Naive thymus-derived CD4-positive, alpha-beta T cell (primary cell): ENCODE results near the gene WDR31. TPM values are rescaled to one million over a fixed set of nuclear protein-coding genes. Genes with fewer than 3 reads are reported as not detected.
"Not testable (repeated sequence)": the region's sequence is repeated elsewhere in the genome, so short reads cannot be mapped to it uniquely, and the experiment has no call there.

Source experiments
- ATAC-seq: fragments of 150-1000 bp; cut with Tn5 transposase; 2 replicates; pipeline ENCODE4 v1.10.0; 2021; ENCODE audit warnings: mild to moderate bottlenecking, moderate library complexity
- CTCF ChIA-PET: fragments of 350-600 bp; sonication (Branson Sonifier 250); formaldehyde crosslinking; loops from one replicate; lab custom pipeline; 2021; ENCODE audit warnings: antibody characterized with exemption; lab: Charles Lee
- POLR2A ChIA-PET: fragments of 350-600 bp; sonication (Branson Sonifier 250); formaldehyde crosslinking; loops from one replicate; lab custom pipeline; 2021; ENCODE audit warnings: antibody characterized with exemption, inconsistent platforms; lab: Charles Lee
- DNase-seq, 9 donors: peaks; one replicate each; pipeline versions ENCODE4 v3.0.0 to v3.0.0-alpha.2; 2020 to 2022; ENCODE audit warnings: mixed read lengths in 1 of 9
- H3K27ac ChIP-seq: one replicate; pipeline ENCODE4 v1.7.0; 2013; ENCODE audit warnings: mild to moderate bottlenecking, low read depth, low read length, moderate library complexity
- H3K27me3 ChIP-seq, 2 donors: one replicate each; pipeline ENCODE4 v1.7.0; 2013; ENCODE audit warnings: low read length in 2 of 2, mild to moderate bottlenecking in 2 of 2, moderate library complexity in 2 of 2; ENCODE audit not compliant: control insufficient read depth in 2 of 2, insufficient read depth in 2 of 2
- H3K36me3 ChIP-seq, 3 experiments: 1 replicate in 2 of 3; 2 replicates in 1 of 3; pipeline ENCODE4 v1.7.0; 2013; ENCODE audit warnings: low read length in 3 of 3, mild to moderate bottlenecking in 3 of 3, moderate library complexity in 1 of 3; ENCODE audit not compliant: insufficient read depth in 3 of 3, control insufficient read depth in 2 of 3
- H3K4me1 ChIP-seq, 2 donors: one replicate each; pipeline ENCODE4 v1.7.0; 2013; ENCODE audit warnings: low read length in 2 of 2, mild to moderate bottlenecking in 2 of 2, moderate library complexity in 1 of 2; ENCODE audit not compliant: control insufficient read depth in 2 of 2, insufficient read depth in 2 of 2
- H3K4me3 ChIP-seq: 2 replicates; pipeline ENCODE4 v1.7.0; 2013; ENCODE audit warnings: mild to moderate bottlenecking, low read length
- H3K9me3 ChIP-seq, 3 experiments: 1 replicate in 2 of 3; 2 replicates in 1 of 3; pipeline ENCODE4 v1.7.0; 2013; ENCODE audit warnings: low read length in 3 of 3; ENCODE audit not compliant: control insufficient read depth in 2 of 3
- H3K27ac Mint-ChIP-seq, 9 donors: one replicate each; pipeline ENCODE4 v1.8.0; 2020 to 2022; ENCODE audit warnings: mixed read lengths in 9 of 9, mild to moderate bottlenecking in 8 of 9, moderate library complexity in 5 of 9, inconsistent platforms in 2 of 9
- H3K27me3 Mint-ChIP-seq, 5 donors: one replicate each; pipeline ENCODE4 v1.8.0; 2021 to 2022; ENCODE audit warnings: mixed read lengths in 5 of 5, mild to moderate bottlenecking in 1 of 5
- H3K36me3 Mint-ChIP-seq, 5 donors: one replicate each; pipeline ENCODE4 v1.8.0; 2020 to 2022; ENCODE audit warnings: mixed read lengths in 5 of 5, mild to moderate bottlenecking in 3 of 5, inconsistent platforms in 1 of 5
- H3K4me1 Mint-ChIP-seq, 7 donors: one replicate each; pipeline ENCODE4 v1.8.0; 2020 to 2022; ENCODE audit warnings: mixed read lengths in 7 of 7, mild to moderate bottlenecking in 3 of 7, inconsistent platforms in 1 of 7
- H3K4me3 Mint-ChIP-seq, 10 donors: one replicate each; pipeline ENCODE4 v1.8.0; 2020 to 2022; ENCODE audit warnings: mild to moderate bottlenecking in 10 of 10, mixed read lengths in 10 of 10, moderate library complexity in 6 of 10, inconsistent platforms in 2 of 10
- H3K9me3 Mint-ChIP-seq, 11 donors: one replicate each; pipeline ENCODE4 v1.8.0; 2020 to 2022; ENCODE audit warnings: mixed read lengths in 11 of 11, mild to moderate bottlenecking in 4 of 11, inconsistent platforms in 1 of 11, moderate library complexity in 1 of 11
- intact Hi-C, 2 donors: fragments of 100-400 bp; cut with micrococcal nuclease; formaldehyde crosslinking; loops; one replicate each; pipeline ENCODE4 v1.15.1; 2023
- polyA plus RNA-seq, 2 donors: library from polyadenylated mRNA; unstranded; fragments of 300-500 nt; fragmentation: Illumina TruSeq; gene quantifications; one replicate each; pipeline ENCODE4 v1.2.3, GENCODE V29; 2021
- total RNA-seq, 6 experiments: library from RNA in 5 of 6; stranded (reverse) in 5 of 6; gene quantifications; 1 replicate in 5 of 6; 2 replicates in 1 of 6; pipeline ENCODE4 v1.2.3 and lab custom pipeline; 2021 to 2026

WDR31 gene
- total and polyA plus RNA-seq, 7 experiments from 2014 or later: 0.27 to 1.7 (median 1.0) TPM

DNA sequence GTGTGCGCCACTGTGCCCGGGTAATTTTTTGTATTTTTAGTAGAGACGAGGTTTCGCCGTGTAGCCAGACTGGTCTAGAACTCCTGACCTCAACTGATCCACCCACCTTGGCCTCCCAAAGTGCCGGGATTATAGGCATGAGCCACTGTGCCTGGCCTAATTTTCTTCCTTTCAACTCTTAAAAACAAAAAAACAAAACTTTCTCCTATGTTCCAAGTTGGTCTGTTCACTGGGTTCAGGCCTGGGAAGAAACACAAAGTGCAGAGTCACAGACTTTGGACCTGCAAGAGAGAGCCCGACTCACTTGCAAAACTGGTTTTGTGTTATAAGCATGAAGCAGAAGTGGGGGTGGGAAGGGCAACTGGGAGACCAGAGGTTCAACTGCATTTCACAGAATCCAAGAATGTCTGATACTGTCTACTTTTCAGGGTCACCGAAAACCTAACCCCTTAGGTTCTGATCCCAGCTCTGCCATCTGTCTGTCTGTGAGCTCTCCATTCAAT is 41.9 kb upstream of the WDR31 start:
- H3K9me3 Mint-ChIP-seq: no peaks in the 10 kb centered on the region
- H3K4me1 Mint-ChIP-seq: peaks cover 0 to 7% (median 0%) of the 10 kb centered on the region in 7 donors
- intact Hi-C loops: no loop called here
- peaks cover 0 to 6% (median 6%) of the 10 kb centered on the region in 3 experiments for H3K36me3 ChIP-seq
- DNase-seq: no peak
- ATAC-seq: no peak
- no peaks in the 10 kb centered on the region for H3K9me3 ChIP-seq
- no peak overlapping the region for H3K27ac ChIP-seq
- no peak overlapping the region for H3K4me3 ChIP-seq
- ChIA-PET POLR2A (no interaction called here), CTCF (interaction anchor here (0.8 kb wide), 1 partner anchor 208 kb away, joined by 3 read pairs; no protein-coding TSS in a partner anchor)
- H3K36me3 Mint-ChIP-seq: peaks cover 0 to 17% (median 6%) of the 10 kb centered on the region in 5 donors
- H3K27ac Mint-ChIP-seq: peak overlapping the region in 1 of 9 donors; percentile 30
- H3K4me1 ChIP-seq: no peaks in the 10 kb centered on the region
- H3K27me3 ChIP-seq: no peaks in the 10 kb centered on the region
- peaks cover 0 to 3% (median 0%) of the 10 kb centered on the region in 5 donors for H3K27me3 Mint-ChIP-seq
- no peak overlapping the region for H3K4me3 Mint-ChIP-seq

GRCh38 chr9:113381441-113381840 is 41.4 kb upstream of the WDR31 start:
- H3K4me3 ChIP-seq, H3K4me1 Mint-ChIP-seq, H3K4me3 Mint-ChIP-seq, H3K27me3 Mint-ChIP-seq, H3K4me1 ChIP-seq, POLR2A ChIA-PET, H3K9me3 Mint-ChIP-seq, DNase-seq, ATAC-seq, H3K27ac Mint-ChIP-seq, intact Hi-C loops, H3K9me3 ChIP-seq, H3K27me3 ChIP-seq, H3K36me3 ChIP-seq, H3K27ac ChIP-seq: not testable (repeated sequence)
- CTCF ChIA-PET: interaction anchor here (0.8 kb wide), 1 partner anchor 209 kb away, joined by 3 read pairs; no protein-coding TSS in a partner anchor
- peaks cover 0 to 12% (median 2%) of the 10 kb centered on the region in 5 donors for H3K36me3 Mint-ChIP-seq

DNA sequence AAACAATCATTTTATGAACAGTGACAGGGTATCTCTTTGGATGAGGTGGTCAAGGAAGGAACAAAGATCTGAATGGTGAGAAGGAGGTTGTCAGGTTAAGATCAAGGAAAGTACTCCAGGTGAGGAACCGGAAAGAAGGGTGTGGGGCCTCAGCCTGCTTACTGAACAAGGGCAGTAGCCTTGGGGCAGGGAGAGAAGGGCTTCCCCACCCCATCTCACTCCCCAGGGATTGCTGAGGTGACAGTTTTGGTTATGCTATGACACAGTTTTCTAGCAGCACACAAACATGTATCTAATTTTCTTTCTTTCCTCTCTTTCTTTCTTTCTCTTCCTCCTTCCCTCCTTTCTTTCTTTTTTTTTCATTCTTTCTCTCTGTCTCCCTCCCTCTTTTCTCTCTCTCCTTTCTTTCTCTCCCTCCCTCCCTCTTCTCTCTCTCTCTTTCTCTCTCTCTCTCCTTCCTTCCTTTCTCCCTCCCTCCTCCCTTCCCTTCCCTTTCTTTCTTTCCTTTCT is 40.8 kb upstream of the WDR31 start:
- Mint-ChIP-seq H3K36me3 (peaks cover 0 to 9% (median 2%) of the 10 kb centered on the region in 5 donors), H3K9me3 (no peaks in the 10 kb centered on the region), H3K27me3 (peaks cover 0 to 3% (median 0%) of the 10 kb centered on the region in 5 donors), H3K4me1 (peaks cover 0 to 8% (median 0%) of the 10 kb centered on the region in 7 donors), H3K4me3 (no peak overlapping the region), H3K27ac (peak overlapping the region in 3 of 9 donors; percentile 3 to 23 (median 21))
- ATAC-seq (no peak), DNase-seq (no peak)
- Histone ChIP-seq H3K4me3 (no peak overlapping the region), H3K9me3 (no peaks in the 10 kb centered on the region), H3K27me3 (no peaks in the 10 kb centered on the region), H3K4me1 (peaks cover 0 to 1% of the 10 kb centered on the region in 2 donors), H3K36me3 (no peaks in the 10 kb centered on the region), H3K27ac (no peak overlapping the region)
- intact Hi-C loops: no loop called here
- ChIA-PET POLR2A (no interaction called here), CTCF (no interaction called here)

GRCh38 chr9:113379829-113380210 is 39.7 kb upstream of the WDR31 start:
- H3K4me3 Mint-ChIP-seq, H3K36me3 Mint-ChIP-seq, H3K27ac ChIP-seq, H3K4me1 ChIP-seq, H3K9me3 ChIP-seq, H3K4me3 ChIP-seq, H3K27me3 Mint-ChIP-seq, ATAC-seq, H3K27me3 ChIP-seq, DNase-seq, H3K36me3 ChIP-seq, H3K9me3 Mint-ChIP-seq, CTCF ChIA-PET, POLR2A ChIA-PET: not testable (repeated sequence)
- Mint-ChIP-seq H3K4me1 (peaks cover 9 to 17% (median 11%) of the 10 kb centered on the region in 7 donors), H3K27ac (peak overlapping the region in 3 of 9 donors; percentile 1 to 42 (median 3))
- intact Hi-C loops: loop anchor here in 1 of 2 donors (5.0 kb wide), 1 partner anchor 1207 kb away; the partner anchor contains the start of gene ATP6V1G1

- ATAC-seq, DNase-seq, H3K36me3 ChIP-seq, H3K4me3 ChIP-seq, H3K27ac ChIP-seq, H3K9me3 Mint-ChIP-seq, POLR2A ChIA-PET, H3K4me1 ChIP-seq, H3K27me3 ChIP-seq, H3K9me3 ChIP-seq, H3K27me3 Mint-ChIP-seq, CTCF ChIA-PET, H3K36me3 Mint-ChIP-seq: not testable (repeated sequence)
- H3K27ac Mint-ChIP-seq: peak overlapping the region in 2 of 9 donors; percentile 6 to 39
- peak overlapping the region in 1 of 10 donors; percentile 32 for H3K4me3 Mint-ChIP-seq
- H3K4me1 Mint-ChIP-seq: peaks cover 10 to 17% (median 16%) of the 10 kb centered on the region in 7 donors
- intact Hi-C loops: loop anchor here in 1 of 2 donors (5.0 kb wide), 1 partner anchor 1208 kb away; the partner anchor contains the start of gene ATP6V1G1
Observed at GRCh38 chr9:113379094-113379828, 39.2 kb upstream of the WDR31 start.

DNA sequence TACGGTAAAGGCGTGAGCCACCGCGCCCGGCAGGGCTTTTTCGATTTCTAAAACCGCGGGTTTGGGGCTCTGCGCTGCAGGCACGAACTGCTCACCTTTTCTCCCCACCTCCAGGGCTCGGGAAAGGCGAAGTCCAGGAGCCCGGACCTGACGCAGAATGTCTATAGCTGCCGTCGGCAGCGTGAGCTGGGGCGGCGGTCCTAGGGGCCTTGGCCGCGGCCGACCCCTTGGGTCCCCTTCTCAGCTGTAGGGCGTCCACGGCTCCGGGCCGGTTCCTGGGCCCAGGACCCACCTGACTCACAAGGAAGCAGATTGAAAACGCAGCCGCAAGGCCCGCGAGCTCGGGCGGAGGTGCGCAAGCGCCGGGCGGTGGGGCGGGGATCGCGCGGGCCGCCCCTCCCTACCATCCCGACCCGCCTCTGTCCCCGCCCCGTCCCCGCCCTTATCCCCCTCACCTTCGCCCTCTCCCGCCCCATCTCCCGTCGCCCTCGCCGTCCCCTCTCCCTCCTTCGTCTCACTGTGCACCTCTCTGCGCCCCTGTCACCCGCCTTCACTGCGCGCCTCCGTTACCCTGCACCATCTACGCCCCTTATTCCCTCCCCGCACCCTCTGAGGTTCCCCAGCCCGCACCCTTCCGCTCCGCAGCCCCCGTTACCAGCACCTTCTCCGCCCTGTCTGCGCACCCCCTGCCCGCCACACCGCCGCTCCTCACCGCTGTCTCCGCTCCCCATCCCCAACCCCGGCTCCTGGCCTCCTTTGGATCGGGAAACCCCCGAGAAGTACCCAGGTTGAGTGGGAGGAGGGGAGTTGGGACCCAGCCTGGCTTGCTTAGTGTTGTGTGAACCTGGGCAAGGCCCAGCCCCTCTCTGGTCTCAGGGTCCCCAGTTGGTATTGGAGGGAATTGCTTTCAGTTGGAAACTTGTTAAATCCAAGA is 36.8 kb upstream of the WDR31 start, which contains the start of gene HDHD3:
HDHD3 (minus strand) TSS at position 353 of the 934 bp plus-strand sequence. CDS start 2,632 bp downstream, outside the sequence.
- ChIA-PET POLR2A (interaction anchor here (0.6 to 1.4 kb wide), 9 partner anchors 10 to 1551 kb away, joined by 3 to 13 read pairs (median 4); partner anchors contain the start of genes ALAD, C9orf43, POLE3 and WDR31), CTCF (no interaction called here)
- peak; percentile 96 for ATAC-seq
- H3K4me1 ChIP-seq: peaks cover 0 to 7% of the 10 kb centered on the region in 2 donors
- peaks cover 14 to 17% (median 16%) of the 10 kb centered on the region in 7 donors for H3K4me1 Mint-ChIP-seq
- peaks cover 0 to 26% (median 0%) of the 10 kb centered on the region in 3 experiments for H3K36me3 ChIP-seq
- no peaks in the 10 kb centered on the region for H3K9me3 ChIP-seq
- peak within 1 kb of the TSS; percentile 81 for H3K4me3 ChIP-seq
- peak within 1 kb of the TSS; percentile 82 to 98 (median 90) for H3K4me3 Mint-ChIP-seq
- peaks cover 0 to 3% (median 0%) of the 10 kb centered on the region in 5 donors for H3K27me3 Mint-ChIP-seq
- peak; percentile 70 to 84 (median 81) for DNase-seq
- no peaks in the 10 kb centered on the region for H3K27me3 ChIP-seq
- H3K36me3 Mint-ChIP-seq: peaks cover 0 to 10% (median 3%) of the 10 kb centered on the region in 5 donors
- no peaks in the 10 kb centered on the region for H3K9me3 Mint-ChIP-seq
- peak within 1 kb of the TSS; percentile 94 for H3K27ac ChIP-seq
- peak within 1 kb of the TSS; percentile 68 to 97 (median 85) for H3K27ac Mint-ChIP-seq
- intact Hi-C loops: loop anchor here (1.0 to 5.0 kb wide), 12 partner anchors 24 to 1210 kb away; partner anchors contain the start of genes ALAD (in 2 of the 2), C9orf43 (in 2 of the 2), CDC26 (in 2 of the 2) and POLE3 (in 2 of the 2)
